Measurements from ENCODE around the gene RGS10. TPM values are rescaled to one million over a fixed set of nuclear protein-coding genes. Genes with fewer than 3 reads are reported as not detected.

RGS10 gene
- polyA plus RNA-seq, 2 donors, result 50.4 to 63.9 TPM

- Histone ChIP-seq H3K9me3 (ENCODE audit: control insufficient read depth in 2 of 2, insufficient read depth in 1 of 2, low read depth in 1 of 2, low read length in 1 of 2) (peaks cover 0 to 2% of the 10 kb centered on the region in 2 donors), H3K27me3 (ENCODE audit: control insufficient read depth in 1 of 2, insufficient read depth in 2 of 2, low read length in 2 of 2) (no peaks in the 10 kb centered on the region), H3K36me3 (ENCODE audit: control insufficient read depth in 2 of 2, insufficient read depth in 2 of 2, low read length in 1 of 2) (no peaks in the 10 kb centered on the region), H3K4me1 (ENCODE audit: control insufficient read depth in 2 of 2, insufficient read depth in 2 of 2, low read length in 1 of 2) (peaks cover 0 to 4% of the 10 kb centered on the region in 2 donors), H3K4me3 (ENCODE audit: low read depth in 1 of 2, low read length in 2 of 2) (no peak overlapping the region), H3K27ac (ENCODE audit: low read depth in 2 of 2, low read length in 1 of 2) (no peak overlapping the region)
- WGBS, 2 donors, result 49 to 55% methylated on average over 8 of the region's 8 CpGs
Measured at GRCh38 chr10:119479532-119479931, 63.0 kb downstream of the RGS10 start.

GRCh38 chr10:119478811-119479341 is 63.6 kb downstream of the RGS10 start:
- no peaks in the 10 kb centered on the region for H3K36me3 ChIP-seq (ENCODE audit: control insufficient read depth in 2 of 2, insufficient read depth in 2 of 2, low read length in 1 of 2)
- H3K9me3 ChIP-seq (ENCODE audit: control insufficient read depth in 2 of 2, insufficient read depth in 1 of 2, low read depth in 1 of 2, low read length in 1 of 2), result peaks cover 0 to 2% of the 10 kb centered on the region in 2 donors
- H3K4me3 ChIP-seq (ENCODE audit: low read depth in 1 of 2, low read length in 2 of 2), result no peak overlapping the region
- H3K27me3 ChIP-seq (ENCODE audit: control insufficient read depth in 1 of 2, insufficient read depth in 2 of 2, low read length in 2 of 2), result no peaks in the 10 kb centered on the region
- 28 to 33% methylated on average over 6 of the region's 6 CpGs for WGBS, 2 donors
- H3K4me1 ChIP-seq (ENCODE audit: control insufficient read depth in 2 of 2, insufficient read depth in 2 of 2, low read length in 1 of 2), result peaks cover 0 to 4% of the 10 kb centered on the region in 2 donors
- no peak overlapping the region for H3K27ac ChIP-seq (ENCODE audit: low read depth in 2 of 2, low read length in 1 of 2)

DNA sequence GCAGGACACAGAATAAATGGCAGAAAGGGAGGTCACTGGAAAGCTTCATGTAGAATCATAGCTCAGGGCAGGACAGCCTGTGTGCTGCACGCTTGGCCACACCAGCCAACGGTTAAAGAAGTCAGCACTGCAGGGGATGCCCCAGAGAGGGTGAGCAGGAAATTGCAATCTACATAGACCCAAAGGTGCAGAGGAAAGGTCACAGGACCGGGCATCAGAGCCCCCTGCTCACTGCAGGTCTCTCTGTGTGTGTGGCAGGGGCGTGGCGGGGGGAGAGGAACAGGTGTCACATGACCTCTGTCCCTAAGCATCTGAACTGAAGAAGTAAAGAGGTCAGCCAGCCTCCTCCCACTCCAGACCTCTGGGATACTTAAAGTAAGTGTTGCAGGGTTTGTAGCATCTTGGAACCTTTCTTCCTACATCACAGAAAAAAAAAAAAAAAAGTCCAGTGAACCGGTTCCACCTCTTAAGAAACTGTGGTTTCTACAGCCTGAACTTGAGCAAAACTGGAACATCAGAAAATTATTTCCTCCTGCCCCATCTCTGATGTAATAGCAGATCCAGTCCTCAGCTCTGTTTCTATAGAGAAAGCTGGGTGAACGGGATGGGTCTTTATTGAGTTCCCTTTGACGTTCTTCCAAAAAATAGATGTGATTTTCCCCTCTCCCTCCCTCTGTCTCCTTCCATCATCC is 64.3 kb downstream of the RGS10 start:
- Histone ChIP-seq H3K27ac (ENCODE audit: low read depth in 2 of 2, low read length in 1 of 2) (no peak overlapping the region), H3K4me3 (ENCODE audit: low read depth in 1 of 2, low read length in 2 of 2) (no peak overlapping the region), H3K9me3 (ENCODE audit: control insufficient read depth in 2 of 2, insufficient read depth in 1 of 2, low read depth in 1 of 2, low read length in 1 of 2) (peaks cover 0 to 2% of the 10 kb centered on the region in 2 donors), H3K36me3 (ENCODE audit: control insufficient read depth in 2 of 2, insufficient read depth in 2 of 2, low read length in 1 of 2) (no peaks in the 10 kb centered on the region), H3K4me1 (ENCODE audit: control insufficient read depth in 2 of 2, insufficient read depth in 2 of 2, low read length in 1 of 2) (peaks cover 0 to 4% of the 10 kb centered on the region in 2 donors), H3K27me3 (ENCODE audit: control insufficient read depth in 1 of 2, insufficient read depth in 2 of 2, low read length in 2 of 2) (no peaks in the 10 kb centered on the region)
- WGBS, 2 donors, result 51 to 53% methylated on average over 8 of the region's 8 CpGs

GRCh38 chr10:119477444-119477843 is 65.1 kb downstream of the RGS10 start:
- WGBS, 2 donors, result 74 to 82% methylated on average over 3 of the region's 3 CpGs
- Histone ChIP-seq H3K4me3 (ENCODE audit: low read depth in 1 of 2, low read length in 2 of 2) (no peak overlapping the region), H3K36me3 (ENCODE audit: control insufficient read depth in 2 of 2, insufficient read depth in 2 of 2, low read length in 1 of 2) (no peaks in the 10 kb centered on the region), H3K9me3 (ENCODE audit: control insufficient read depth in 2 of 2, insufficient read depth in 1 of 2, low read depth in 1 of 2, low read length in 1 of 2) (peaks cover 0 to 2% of the 10 kb centered on the region in 2 donors), H3K27ac (ENCODE audit: low read depth in 2 of 2, low read length in 1 of 2) (no peak overlapping the region), H3K27me3 (ENCODE audit: control insufficient read depth in 1 of 2, insufficient read depth in 2 of 2, low read length in 2 of 2) (no peaks in the 10 kb centered on the region), H3K4me1 (ENCODE audit: control insufficient read depth in 2 of 2, insufficient read depth in 2 of 2, low read length in 1 of 2) (peaks cover 0 to 4% of the 10 kb centered on the region in 2 donors)

- WGBS, 2 donors, result 91 to 94% methylated on average over 10 of the region's 10 CpGs
- Histone ChIP-seq H3K9me3 (ENCODE audit: control insufficient read depth in 2 of 2, insufficient read depth in 1 of 2, low read depth in 1 of 2, low read length in 1 of 2) (peaks cover 0 to 2% of the 10 kb centered on the region in 2 donors), H3K36me3 (ENCODE audit: control insufficient read depth in 2 of 2, insufficient read depth in 2 of 2, low read length in 1 of 2) (no peaks in the 10 kb centered on the region), H3K27ac (ENCODE audit: low read depth in 2 of 2, low read length in 1 of 2) (no peak overlapping the region), H3K27me3 (ENCODE audit: control insufficient read depth in 1 of 2, insufficient read depth in 2 of 2, low read length in 2 of 2) (no peaks in the 10 kb centered on the region), H3K4me3 (ENCODE audit: low read depth in 1 of 2, low read length in 2 of 2) (no peak overlapping the region), H3K4me1 (ENCODE audit: control insufficient read depth in 2 of 2, insufficient read depth in 2 of 2, low read length in 1 of 2) (peaks cover 0 to 3% of the 10 kb centered on the region in 2 donors)
Measured at GRCh38 chr10:119474606-119475005, 67.9 kb downstream of the RGS10 start.

- H3K27ac ChIP-seq (ENCODE audit: low read depth in 2 of 2, low read length in 1 of 2), result no peak overlapping the region
- peaks cover 0 to 2% of the 10 kb centered on the region in 2 donors for H3K4me1 ChIP-seq (ENCODE audit: control insufficient read depth in 2 of 2, insufficient read depth in 2 of 2, low read length in 1 of 2)
- WGBS, 2 donors, result 88 to 95% methylated on average over 4 of the region's 4 CpGs
- no peaks in the 10 kb centered on the region for H3K27me3 ChIP-seq (ENCODE audit: control insufficient read depth in 1 of 2, insufficient read depth in 2 of 2, low read length in 2 of 2)
- peaks cover 0 to 2% of the 10 kb centered on the region in 2 donors for H3K9me3 ChIP-seq (ENCODE audit: control insufficient read depth in 2 of 2, insufficient read depth in 1 of 2, low read depth in 1 of 2, low read length in 1 of 2)
- no peak overlapping the region for H3K4me3 ChIP-seq (ENCODE audit: low read depth in 1 of 2, low read length in 2 of 2)
- no peaks in the 10 kb centered on the region for H3K36me3 ChIP-seq (ENCODE audit: control insufficient read depth in 2 of 2, insufficient read depth in 2 of 2, low read length in 1 of 2)
Measured at GRCh38 chr10:119473771-119474170, 68.7 kb downstream of the RGS10 start.

- Histone ChIP-seq H3K27ac (ENCODE audit: low read depth in 2 of 2, low read length in 1 of 2) (no peak overlapping the region), H3K9me3 (ENCODE audit: control insufficient read depth in 2 of 2, insufficient read depth in 1 of 2, low read depth in 1 of 2, low read length in 1 of 2) (peaks cover 0 to 2% of the 10 kb centered on the region in 2 donors), H3K27me3 (ENCODE audit: control insufficient read depth in 1 of 2, insufficient read depth in 2 of 2, low read length in 2 of 2) (no peaks in the 10 kb centered on the region), H3K36me3 (ENCODE audit: control insufficient read depth in 2 of 2, insufficient read depth in 2 of 2, low read length in 1 of 2) (no peaks in the 10 kb centered on the region), H3K4me1 (ENCODE audit: control insufficient read depth in 2 of 2, insufficient read depth in 2 of 2, low read length in 1 of 2) (peaks cover 2 to 7% of the 10 kb centered on the region in 2 donors), H3K4me3 (ENCODE audit: low read depth in 1 of 2, low read length in 2 of 2) (no peak overlapping the region)
- WGBS, 2 donors, result 84 to 85% methylated on average over 3 of the region's 3 CpGs
Measured at GRCh38 chr10:119470920-119471702, 71.4 kb downstream of the RGS10 start.

DNA sequence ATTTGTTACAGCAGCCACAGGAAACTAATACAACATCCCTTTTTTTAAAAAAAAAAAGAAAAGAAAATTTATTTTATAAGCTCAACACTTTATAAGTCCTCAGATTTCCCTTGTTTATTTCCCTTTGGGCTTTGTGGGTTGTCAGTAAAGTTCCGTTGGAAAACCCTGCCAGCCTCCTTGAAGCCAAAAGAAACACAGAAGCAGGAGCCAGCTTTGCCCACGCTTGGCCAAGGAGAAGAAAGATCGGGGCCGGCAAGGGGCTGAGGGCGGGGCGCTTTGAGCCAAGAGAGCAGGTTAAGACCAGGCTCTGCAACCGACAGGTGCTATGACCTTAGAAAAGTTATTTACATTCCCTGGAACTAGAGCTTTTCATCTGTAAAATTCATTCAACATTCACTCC is 72.7 kb downstream of the RGS10 start:
- Histone ChIP-seq H3K4me3 (ENCODE audit: low read depth in 1 of 2, low read length in 2 of 2) (no peak overlapping the region), H3K9me3 (ENCODE audit: control insufficient read depth in 2 of 2, insufficient read depth in 1 of 2, low read depth in 1 of 2, low read length in 1 of 2) (peaks cover 0 to 2% of the 10 kb centered on the region in 2 donors), H3K4me1 (ENCODE audit: control insufficient read depth in 2 of 2, insufficient read depth in 2 of 2, low read length in 1 of 2) (peaks cover 4 to 9% of the 10 kb centered on the region in 2 donors), H3K27ac (ENCODE audit: low read depth in 2 of 2, low read length in 1 of 2) (no peak overlapping the region), H3K36me3 (ENCODE audit: control insufficient read depth in 2 of 2, insufficient read depth in 2 of 2, low read length in 1 of 2) (no peaks in the 10 kb centered on the region), H3K27me3 (ENCODE audit: control insufficient read depth in 1 of 2, insufficient read depth in 2 of 2, low read length in 2 of 2) (no peaks in the 10 kb centered on the region)
- 30 to 43% methylated on average over 7 of the region's 7 CpGs for WGBS, 2 donors

DNA sequence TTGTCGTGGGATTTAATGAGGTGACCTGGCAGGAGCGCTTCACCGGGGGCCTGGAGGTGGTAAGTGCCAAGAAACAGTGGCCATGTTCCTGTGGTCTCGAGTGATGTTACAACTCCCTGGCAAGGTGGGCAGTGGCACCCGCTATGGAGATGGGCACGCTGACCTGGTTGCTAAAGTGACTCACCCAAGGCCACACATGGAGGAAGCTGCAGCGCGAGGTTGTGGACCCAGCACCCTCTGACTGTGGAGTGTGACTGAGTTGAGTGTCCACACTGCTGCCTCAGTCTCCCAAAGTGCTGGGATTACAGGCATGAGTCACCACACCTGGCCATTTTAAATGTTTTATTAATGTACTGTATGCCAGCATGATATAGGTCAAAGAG is 73.2 kb downstream of the RGS10 start:
- H3K27ac ChIP-seq (ENCODE audit: low read depth in 2 of 2, low read length in 1 of 2), result no peak overlapping the region
- H3K27me3 ChIP-seq (ENCODE audit: control insufficient read depth in 1 of 2, insufficient read depth in 2 of 2, low read length in 2 of 2), result no peaks in the 10 kb centered on the region
- 92 to 97% methylated on average over 8 of the region's 8 CpGs for WGBS, 2 donors
- H3K4me3 ChIP-seq (ENCODE audit: low read depth in 1 of 2, low read length in 2 of 2), result no peak overlapping the region
- no peaks in the 10 kb centered on the region for H3K36me3 ChIP-seq (ENCODE audit: control insufficient read depth in 2 of 2, insufficient read depth in 2 of 2, low read length in 1 of 2)
- no peaks in the 10 kb centered on the region for H3K9me3 ChIP-seq (ENCODE audit: control insufficient read depth in 2 of 2, insufficient read depth in 1 of 2, low read depth in 1 of 2, low read length in 1 of 2)
- peaks cover 4 to 9% of the 10 kb centered on the region in 2 donors for H3K4me1 ChIP-seq (ENCODE audit: control insufficient read depth in 2 of 2, insufficient read depth in 2 of 2, low read length in 1 of 2)

All from esophagus (tissue), 2 donors.